HG02981 (cell line): ENCODE data around the gene KIF3A.
"Not testable (repeated sequence)": the region's sequence is repeated elsewhere in the genome, so short reads cannot be mapped to it uniquely, and the experiment has no call there.

ENCODE experiments used
- ATAC-seq: cut with Tn5 transposase; IDR thresholded peaks from one replicate; pipeline ENCODE4 v1.9.1; 2021; ENCODE audit warnings: mild to moderate bottlenecking, moderate library complexity; ENCODE audit not compliant: unreplicated experiment

The KIF3A gene

DNA sequence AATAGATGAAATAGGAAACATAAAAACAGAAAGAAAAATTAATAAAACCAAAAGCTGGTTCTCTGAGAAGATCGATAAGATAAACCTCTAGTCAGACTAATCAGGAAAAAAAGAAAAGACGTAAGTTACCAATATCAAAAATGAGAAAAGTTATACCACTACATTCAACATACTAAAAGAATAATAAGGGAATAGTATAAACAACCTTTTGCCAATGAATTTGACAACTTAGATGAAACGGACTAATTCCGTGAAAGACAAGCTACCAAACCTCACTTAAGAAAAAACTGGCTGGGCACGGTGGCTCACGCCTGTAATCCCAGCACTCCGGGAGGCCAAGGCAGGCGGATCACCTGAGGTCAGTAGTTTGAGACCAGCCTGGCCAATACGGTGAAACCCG is 7.5 kb downstream of the KIF3A start:
- no peak for ATAC-seq

DNA sequence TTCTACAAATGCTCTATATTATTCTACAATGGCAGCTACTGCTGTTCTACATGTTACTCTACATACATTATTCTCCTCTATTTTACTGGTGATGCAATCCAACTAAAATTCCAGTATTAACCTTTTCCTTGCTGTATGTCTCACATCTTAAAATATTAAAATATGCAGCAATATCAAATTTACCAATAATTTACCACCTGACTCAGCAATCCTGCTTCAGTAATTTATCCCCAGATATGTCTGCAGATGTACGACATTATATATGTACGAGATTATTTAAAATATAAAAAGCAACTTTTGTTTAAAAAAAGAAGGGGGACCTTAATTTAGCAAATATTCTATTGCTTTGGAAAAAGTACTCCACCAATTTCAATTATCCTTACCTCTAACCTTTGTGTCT is 11.6 kb downstream of the KIF3A start:
- ATAC-seq, result no peak

DNA sequence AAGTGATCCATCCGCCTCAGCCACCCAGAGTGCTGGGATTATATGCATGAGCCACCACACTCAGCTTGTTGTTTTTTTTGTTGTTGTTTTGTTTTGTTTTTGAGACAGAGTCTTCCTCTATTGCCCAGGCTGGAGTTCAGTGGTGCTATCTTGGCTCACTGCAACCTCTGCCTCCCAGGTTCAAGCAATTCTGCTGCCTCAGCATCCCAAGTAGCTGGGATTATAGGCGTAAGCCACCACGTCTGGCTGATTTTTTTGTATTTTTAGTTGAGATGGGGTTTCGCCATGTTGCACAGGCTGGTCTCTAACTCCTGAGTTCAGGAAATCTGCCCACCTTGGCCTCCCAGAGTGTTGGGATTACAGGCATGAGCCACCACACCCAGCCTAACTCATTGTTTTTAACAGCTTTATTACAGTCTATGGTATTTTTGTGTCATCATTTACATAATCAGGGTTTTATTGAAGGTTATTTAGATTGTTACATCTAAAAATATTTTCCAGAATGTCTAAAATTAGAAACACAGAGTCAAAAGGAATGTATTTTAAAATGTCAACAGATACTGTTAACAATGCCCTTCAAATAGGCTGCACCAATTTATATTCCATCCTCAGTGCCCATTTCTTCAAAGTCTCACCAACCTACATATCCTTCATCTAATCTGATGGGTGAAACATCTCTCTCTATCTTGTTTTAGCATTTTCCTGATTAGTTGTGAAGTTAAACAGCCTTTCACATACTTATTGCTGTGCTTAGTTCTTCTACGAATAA is 18.6 kb downstream of the KIF3A start:
- no peak for ATAC-seq

DNA sequence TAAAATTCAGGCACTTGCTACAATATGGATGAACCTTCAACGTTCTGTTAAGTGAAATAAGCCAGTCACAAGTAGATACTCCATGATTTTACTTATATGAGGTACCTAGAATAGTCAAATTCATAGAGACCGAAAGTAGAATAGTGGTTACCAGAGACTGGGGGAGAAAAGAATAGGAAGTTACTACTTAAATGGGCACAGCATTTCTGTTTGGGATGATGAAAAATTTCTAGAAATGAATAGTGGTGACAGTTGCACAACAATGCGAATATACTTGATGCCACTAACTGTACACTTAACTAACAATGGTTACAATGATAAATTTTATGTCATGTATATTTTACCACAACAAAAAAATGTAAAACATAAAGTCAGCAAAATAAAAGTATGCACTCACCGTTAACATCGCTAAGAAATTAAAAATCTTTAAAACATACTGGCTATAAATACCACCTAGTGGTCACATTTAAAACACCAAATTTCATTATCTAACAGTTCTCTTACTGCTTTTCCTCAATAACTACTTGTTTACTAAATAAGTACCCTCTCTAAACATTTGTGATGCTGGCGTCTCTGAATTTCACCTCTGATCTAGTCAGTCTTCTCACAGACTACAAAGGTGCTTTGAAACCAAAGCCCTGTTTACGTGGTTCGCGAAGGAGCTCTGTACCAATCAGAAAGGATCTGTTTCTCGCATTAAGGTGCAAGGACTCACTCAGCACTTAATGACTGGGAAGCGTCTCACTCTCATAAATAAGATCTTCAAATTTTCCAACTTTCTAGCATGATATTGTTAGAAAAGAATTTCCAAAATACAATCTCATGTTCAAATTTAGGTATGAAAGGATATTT is 22.7 kb downstream of the KIF3A start:
- ATAC-seq, result no peak

- ATAC-seq, result no peak
Observed at GRCh38 chr5:132708645-132709044, 28.7 kb downstream of the KIF3A start.

DNA sequence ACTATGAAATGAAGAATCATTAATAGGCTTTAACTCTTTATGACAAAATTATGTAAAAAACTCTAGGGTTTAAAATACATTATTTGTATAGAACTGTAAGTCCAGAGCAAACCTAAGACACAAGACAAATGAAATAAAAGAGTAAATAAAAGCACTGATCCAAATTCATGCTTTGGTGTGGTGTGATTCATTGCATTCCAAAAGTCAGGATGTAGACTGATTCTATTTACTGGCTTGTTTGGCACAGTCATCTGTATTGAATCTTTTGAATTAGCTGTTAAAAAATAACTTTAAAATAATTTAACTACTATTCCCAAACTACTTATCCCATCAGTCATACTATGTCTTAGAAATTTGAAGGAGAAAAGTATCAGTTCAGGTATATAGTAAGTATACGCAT is 32.5 kb downstream of the KIF3A start:
- ATAC-seq, result no peak

GRCh38 chr5:132695956-132696355 is 41.4 kb downstream of the KIF3A start:
- no peak for ATAC-seq

- no peak for ATAC-seq
Observed at GRCh38 chr5:132692632-132692967, 44.7 kb downstream of the KIF3A start.

GRCh38 chr5:132691755-132692631 is 45.4 kb downstream of the KIF3A start:
- ATAC-seq, result not testable (repeated sequence)

- no peak for ATAC-seq
Observed at GRCh38 chr5:132690156-132690555, 47.2 kb downstream of the KIF3A start.

DNA sequence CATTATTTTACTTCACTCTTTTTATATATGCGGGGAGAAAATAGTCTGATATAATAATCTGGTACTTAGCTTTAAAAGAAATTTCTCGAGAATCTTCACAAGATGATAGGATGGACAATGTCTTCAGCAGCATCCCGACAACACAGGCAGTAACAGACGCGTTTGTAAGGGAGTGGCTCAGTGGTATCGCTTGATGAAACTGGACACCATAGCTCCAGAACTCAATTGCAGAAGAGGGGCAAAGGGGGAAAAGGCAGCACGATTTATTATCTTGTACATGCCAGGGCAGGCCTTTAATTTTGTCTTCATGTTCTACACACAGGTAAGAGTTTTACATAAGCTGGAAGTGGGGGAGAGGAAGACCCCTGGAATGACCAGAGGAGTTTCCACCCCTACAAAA is 47.8 kb downstream of the KIF3A start:
- ATAC-seq, result no peak

GRCh38 chr5:132688536-132689339 is 48.6 kb downstream of the KIF3A start:
- ATAC-seq, result peak; percentile 30

- peak; percentile 36 for ATAC-seq
Observed at GRCh38 chr5:132687995-132688394, 49.4 kb downstream of the KIF3A start.

DNA sequence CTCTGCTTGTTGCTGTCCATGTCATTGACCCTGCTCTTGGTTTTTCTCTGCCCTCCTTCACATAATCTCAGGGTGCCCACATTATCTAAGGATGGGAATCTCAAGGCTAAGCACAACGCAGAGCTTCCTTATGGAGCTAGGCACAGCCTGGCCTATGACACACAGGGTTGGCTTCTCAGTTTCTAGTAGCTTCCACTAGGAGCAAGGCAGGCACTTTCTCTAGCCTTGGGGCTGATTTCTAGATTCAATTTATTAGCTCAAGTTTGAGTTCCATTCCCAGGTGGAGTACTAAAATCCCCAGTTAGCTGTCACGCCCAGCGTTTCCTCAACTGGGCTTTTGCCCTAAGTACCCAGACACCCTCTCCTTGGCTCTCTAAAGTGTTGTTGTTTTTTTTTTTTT is 51.2 kb downstream of the KIF3A start:
- no peak for ATAC-seq

DNA sequence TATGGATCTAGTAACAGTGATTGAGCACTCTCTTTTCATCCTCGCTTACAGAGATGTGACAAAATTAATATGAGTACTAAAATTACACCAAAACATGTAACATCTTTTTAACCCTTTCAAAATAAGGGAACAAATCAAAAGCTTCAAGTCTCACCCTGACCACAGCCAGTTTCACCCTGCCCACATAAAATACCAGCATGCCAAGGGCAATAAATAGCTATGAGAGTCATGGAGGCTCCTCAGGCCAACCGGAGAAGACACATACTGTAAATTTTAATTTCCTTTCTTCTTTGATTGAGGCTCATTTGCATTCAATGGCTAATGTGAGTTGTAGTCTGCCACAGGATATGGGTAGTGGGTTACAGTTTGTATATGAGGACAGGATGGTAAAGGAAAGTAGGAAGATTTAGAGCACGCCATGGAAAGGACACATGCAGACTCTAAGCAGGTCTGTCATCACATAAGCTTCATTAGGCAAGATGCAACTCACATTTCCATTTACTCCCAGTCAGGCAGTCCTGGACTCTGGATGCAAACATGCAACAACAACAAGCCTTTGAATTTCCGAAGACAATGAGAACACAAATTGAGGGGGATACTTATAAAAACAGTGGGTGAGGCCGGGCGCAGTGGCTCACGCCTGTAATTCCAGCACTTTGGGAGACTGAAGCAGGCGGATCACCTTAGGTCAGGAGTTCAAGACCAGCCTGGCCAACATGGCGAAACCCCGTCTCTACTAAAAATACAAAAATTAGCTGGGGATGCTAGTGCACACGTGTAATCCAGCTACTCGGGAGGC is 52.2 kb downstream of the KIF3A start:
- no peak for ATAC-seq

DNA sequence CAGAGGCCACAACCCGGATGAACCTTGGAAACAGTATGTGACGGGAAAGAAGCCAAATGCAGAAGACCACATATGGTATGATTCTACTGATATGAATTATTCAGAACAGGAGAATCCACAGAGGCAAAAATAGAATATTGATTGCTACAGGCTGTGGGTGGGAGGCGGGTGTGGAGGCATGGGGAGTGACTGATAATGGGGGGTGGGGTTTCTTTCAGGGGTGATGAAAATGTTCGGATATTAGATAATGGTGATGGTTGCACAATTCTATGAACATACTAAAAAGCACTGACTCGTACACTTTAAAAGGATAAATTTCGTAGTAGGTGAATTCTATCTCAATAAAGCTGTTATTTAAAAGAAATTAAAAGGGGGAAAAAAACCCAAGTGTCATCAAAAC is 52.9 kb downstream of the KIF3A start:
- ATAC-seq, result no peak

- ATAC-seq, result no peak
Observed at GRCh38 chr5:132681983-132682382, 55.4 kb downstream of the KIF3A start.

- ATAC-seq, result no peak
Observed at GRCh38 chr5:132681476-132681831, 55.9 kb downstream of the KIF3A start.

DNA sequence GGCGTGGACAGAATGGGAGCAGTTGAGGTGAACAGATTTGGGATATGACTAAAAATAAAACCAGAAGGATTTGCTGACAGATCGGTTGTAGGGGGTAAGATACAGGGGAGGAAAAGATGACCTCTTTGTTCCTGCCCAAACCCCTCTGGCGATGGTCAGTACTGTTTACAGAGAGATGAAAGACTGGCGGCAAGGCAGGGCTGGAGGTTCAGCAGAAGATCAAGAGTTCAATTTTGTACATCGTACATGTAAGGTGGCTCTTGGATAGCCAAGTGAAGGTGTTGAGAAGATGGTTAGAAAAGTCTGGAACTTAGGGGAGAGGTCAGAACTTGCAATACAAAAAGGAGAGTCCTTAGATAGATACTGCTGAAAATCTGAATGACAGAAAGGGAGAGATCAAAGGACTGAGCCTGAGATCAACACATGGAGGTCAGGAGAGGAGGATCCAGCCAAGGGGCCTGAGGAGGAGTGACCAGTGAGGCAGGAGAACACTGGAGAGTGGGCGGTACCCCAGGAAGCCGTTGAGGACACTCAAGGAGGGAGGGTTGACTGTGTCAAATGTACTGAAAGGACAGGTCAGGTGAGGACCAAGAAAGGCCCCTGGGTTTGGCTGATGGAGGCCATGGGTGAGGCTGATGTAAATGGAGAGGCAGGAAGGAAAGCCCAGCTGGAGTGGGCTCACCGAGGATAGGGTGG is 56.4 kb downstream of the KIF3A start:
- no peak for ATAC-seq
